H1 (cell line): ENCODE measurements around the gene IRF5. TPM values are rescaled to one million over a fixed set of nuclear protein-coding genes. Genes with fewer than 3 reads are reported as not detected.
A peak's percentile ranks its signal among the peaks of the same experiment; 100 is the strongest.

Experiments used
- CTCF ChIA-PET: fragments of 300-600 bp; sonication (Branson Sonifier 250); formaldehyde crosslinking; loops from one replicate; lab custom pipeline; 2021; ENCODE audit not compliant: partially characterized antibody; lab: Charles Lee
- POLR2A ChIA-PET: fragments of 300-600 bp; sonication (Branson Sonifier 250); formaldehyde crosslinking; loops from one replicate; lab custom pipeline; 2021; ENCODE audit warnings: inconsistent platforms; ENCODE audit not compliant: partially characterized antibody; lab: Charles Lee
- DNase-seq, 2 experiments: peaks; one replicate each; pipeline versions ENCODE4 v3.0.0 to v3.0.0-alpha.2; 2010 to 2022; ENCODE audit warnings: low spot score in 2 of 2, low read depth in 1 of 2, mixed read lengths in 1 of 2
- FAIRE-seq: peaks from 2 replicates; lab custom pipeline; 2011; peaks lifted over from hg19 to GRCh38; lab: Jason Lieb, UNC
- H2AFZ ChIP-seq: 2 replicates; pipeline ENCODE4 v1.8.1; 2012; ENCODE audit warnings: low read length, inconsistent platforms
- H2AK5ac ChIP-seq: 2 replicates; pipeline ENCODE4 v1.6.1; 2013; ENCODE audit warnings: low read depth, low read length
- H2BK120ac ChIP-seq: replicated peaks from 2 replicates; pipeline ENCODE3; 2013; ENCODE audit warnings: low read depth, low read length, inconsistent platforms
- H2BK12ac ChIP-seq: 2 replicates; pipeline ENCODE4 v1.6.1; 2013; ENCODE audit warnings: low read depth, low read length
- H2BK15ac ChIP-seq: 2 replicates; pipeline ENCODE4 v1.6.1; 2013; ENCODE audit warnings: low read length
- H2BK20ac ChIP-seq: 2 replicates; pipeline ENCODE4 v1.6.1; 2013; ENCODE audit warnings: low read length
- H2BK5ac ChIP-seq: 2 replicates; pipeline ENCODE4 v1.6.1; 2013; ENCODE audit warnings: low read depth, low read length
- H3K14ac ChIP-seq: 2 replicates; pipeline ENCODE4 v1.6.1; 2013; ENCODE audit warnings: inconsistent platforms; ENCODE audit not compliant: insufficient read length
- H3K18ac ChIP-seq: 2 replicates; pipeline ENCODE4 v1.6.1; 2013; ENCODE audit warnings: low read length; ENCODE audit errors: extremely low read depth
- H3K23ac ChIP-seq: 2 replicates; pipeline ENCODE4 v1.6.1; 2013; ENCODE audit warnings: inconsistent platforms; ENCODE audit not compliant: insufficient read length
- H3K23me2 ChIP-seq: 2 replicates; pipeline ENCODE4 v1.6.1; 2013; ENCODE audit warnings: low read depth, low read length
- H3K27ac ChIP-seq: 2 replicates; pipeline ENCODE4 v1.6.1; 2011; ENCODE audit warnings: low read depth, low read length, inconsistent platforms
- H3K27me3 ChIP-seq, 4 experiments: replicated peaks in 1 of 4; 1 replicate in 1 of 4; 2 replicates in 3 of 4; pipeline versions ENCODE4 v1.6.1 to v1.8.1; 2011 to 2013; ENCODE audit warnings: low read length in 3 of 4, mild to moderate bottlenecking in 3 of 4, inconsistent platforms in 2 of 4, mixed read lengths in 2 of 4, moderate library complexity in 1 of 4; ENCODE audit not compliant: control insufficient read depth in 3 of 4, insufficient read depth in 3 of 4; ENCODE audit errors: extremely low read depth in 1 of 4
- H3K36me3 ChIP-seq, 4 experiments: 2 replicates each; pipeline versions ENCODE4 v1.6.1 to v1.8.1; 2011 to 2013; ENCODE audit warnings: mild to moderate bottlenecking in 4 of 4, low read length in 3 of 4, moderate library complexity in 2 of 4, control low read depth in 1 of 4, inconsistent platforms in 1 of 4; ENCODE audit not compliant: insufficient read depth in 4 of 4, control insufficient read depth in 2 of 4
- H3K4ac ChIP-seq: replicated peaks from 2 replicates; pipeline ENCODE3; 2013; ENCODE audit warnings: low read length, low read depth, mixed read lengths, inconsistent platforms; ENCODE audit not compliant: insufficient read length
- H3K4me1 ChIP-seq, 4 experiments: replicated peaks in 1 of 4; 1 replicate in 1 of 4; 2 replicates in 3 of 4; pipeline versions ENCODE4 v1.6.1 to v1.8.1; 2011 to 2013; ENCODE audit warnings: low read length in 3 of 4, inconsistent platforms in 2 of 4, mixed read lengths in 1 of 4; ENCODE audit not compliant: insufficient read depth in 4 of 4, control insufficient read depth in 3 of 4
- H3K4me2 ChIP-seq, 2 experiments: 2 replicates each; pipeline versions ENCODE4 v1.6.1 to v1.8.1; 2011 to 2013; ENCODE audit warnings: low read depth in 2 of 2, low read length in 2 of 2, control low read depth in 1 of 2, inconsistent platforms in 1 of 2, mild to moderate bottlenecking in 1 of 2; ENCODE audit not compliant: insufficient read depth in 1 of 2
- H3K4me3 ChIP-seq, 4 experiments: fragments of 200-600, 300-600 bp in 1 of 4; sonication (generic), shearing (Covaris generic), sonication (Bioruptor Twin) in 1 of 4; 2 replicates each; pipeline versions ENCODE4 v1.5.1 to v1.8.1; 2011 to 2016; ENCODE audit warnings: low read length in 4 of 4, low read depth in 3 of 4, control low read depth in 2 of 4, inconsistent platforms in 2 of 4, mild to moderate bottlenecking in 2 of 4, mixed read lengths in 1 of 4, moderate library complexity in 1 of 4; ENCODE audit not compliant: insufficient read depth in 2 of 4; ENCODE audit errors: extremely low read depth in 1 of 4
- H3K56ac ChIP-seq: replicated peaks from 2 replicates; pipeline ENCODE3; 2013; ENCODE audit warnings: low read depth, mild to moderate bottlenecking, mixed read lengths, low read length, inconsistent platforms; ENCODE audit not compliant: insufficient read length
- H3K79me1 ChIP-seq: 2 replicates; pipeline ENCODE4 v1.6.1; 2013; ENCODE audit warnings: low read depth, low read length, control low read depth
- H3K79me2 ChIP-seq, 2 experiments: 2 replicates each; pipeline versions ENCODE4 v1.6.1 to v1.8.1; 2012 to 2013; ENCODE audit warnings: low read length in 2 of 2, mild to moderate bottlenecking in 2 of 2, inconsistent platforms in 1 of 2; ENCODE audit not compliant: insufficient read depth in 2 of 2, control insufficient read depth in 1 of 2
- H3K9ac ChIP-seq, 4 experiments: replicated peaks in 1 of 4; 1 replicate in 1 of 4; 2 replicates in 3 of 4; pipeline versions ENCODE4 v1.6.1 to v1.8.1; 2011 to 2013; ENCODE audit warnings: low read depth in 3 of 4, low read length in 3 of 4, control low read depth in 2 of 4, mild to moderate bottlenecking in 2 of 4, moderate library complexity in 2 of 4, inconsistent platforms in 1 of 4; ENCODE audit errors: extremely low read depth in 1 of 4
- H3K9me3 ChIP-seq, 2 experiments: 2 replicates each; pipeline versions ENCODE4 v1.6.1 to v1.8.1; 2012 to 2013; ENCODE audit warnings: mild to moderate bottlenecking in 2 of 2, moderate library complexity in 2 of 2, control low read depth in 1 of 2, inconsistent platforms in 1 of 2, low read depth in 1 of 2, low read length in 1 of 2, mixed read lengths in 1 of 2; ENCODE audit not compliant: insufficient read depth in 2 of 2
- H4K20me1 ChIP-seq, 2 experiments: replicated peaks in 1 of 2; 2 replicates each; pipeline versions ENCODE3 to v1.8.1; 2011 to 2013; ENCODE audit warnings: inconsistent platforms in 2 of 2, low read length in 2 of 2, mild to moderate bottlenecking in 1 of 2; ENCODE audit not compliant: insufficient read depth in 2 of 2, control insufficient read depth in 1 of 2
- H4K5ac ChIP-seq: 2 replicates; pipeline ENCODE4 v1.6.1; 2013; ENCODE audit warnings: low read length, low read depth, mixed read lengths, inconsistent platforms; ENCODE audit not compliant: insufficient read length
- H4K8ac ChIP-seq: 2 replicates; pipeline ENCODE4 v1.8.0; 2013; ENCODE audit warnings: mild to moderate bottlenecking, moderate library complexity, low read length, inconsistent platforms; ENCODE audit not compliant: insufficient read depth; ENCODE audit errors: extremely low read depth
- H4K91ac ChIP-seq: replicated peaks from 2 replicates; pipeline ENCODE3; 2013; ENCODE audit warnings: low read length, mixed read lengths, inconsistent platforms; ENCODE audit not compliant: insufficient read length
- ASH2L ChIP-seq: fragments of 200-600, 300-600 bp; sonication (generic); IDR thresholded peaks from one replicate; pipeline ENCODE4 v1.7.1; 2017; ENCODE audit warnings: low read length
- CEBPB ChIP-seq: IDR thresholded peaks from 2 replicates; pipeline ENCODE4 v1.6.1; 2012; ENCODE audit warnings: low read depth, low read length
- CHD1 ChIP-seq: IDR thresholded peaks from 2 replicates; pipeline ENCODE4 v1.6.1; 2012; ENCODE audit warnings: low read depth, low read length, improper control_type of control experiment
- E2F6 ChIP-seq: IDR thresholded peaks from 2 replicates; pipeline ENCODE4 v1.6.1; 2012; ENCODE audit warnings: inconsistent platforms
- HDAC6 ChIP-seq: IDR thresholded peaks from one replicate; pipeline ENCODE4 v1.7.1; 2012; ENCODE audit warnings: low read depth, mild to moderate bottlenecking, inconsistent platforms, low read length, moderate library complexity
- MAFK ChIP-seq: IDR thresholded peaks from 2 replicates; pipeline ENCODE4 v1.6.1; 2012; ENCODE audit warnings: low read depth, mild to moderate bottlenecking, improper control_type of control experiment, low read length
- SAP30 ChIP-seq: fragments of 300-600 bp; sonication (generic); IDR thresholded peaks from 2 replicates; pipeline ENCODE4 v1.7.1; 2012; ENCODE audit warnings: low read length, moderate library complexity, mild to moderate bottlenecking, inconsistent platforms; ENCODE audit not compliant: insufficient read depth, insufficient replicate concordance
- TAF7 ChIP-seq: optimal IDR thresholded peaks from 2 replicates; pipeline ENCODE3; 2011; ENCODE audit warnings: low read depth, mild to moderate bottlenecking, inconsistent platforms, low read length, moderate library complexity, borderline replicate concordance
- TCF12 ChIP-seq: IDR thresholded peaks from 2 replicates; pipeline ENCODE4 v1.6.1; 2011; ENCODE audit warnings: low read depth, mild to moderate bottlenecking, low read length
- YY1 ChIP-seq: IDR thresholded peaks from 2 replicates; pipeline ENCODE4 v1.6.1; 2011; ENCODE audit warnings: low read depth, mild to moderate bottlenecking, low read length
- WGBS, 2 experiments: shearing (Covaris generic) in 1 of 2; methylation state at CpG; one replicate each; pipeline versions ENCODE4 v1.1.6 to v1.1.7; 2013 to 2015; ENCODE audit warnings: low lambda C conversion rate in 2 of 2, mixed read lengths in 2 of 2, inconsistent platforms in 1 of 2, low coverage in 1 of 2, missing lambda C conversion rate in 1 of 2; ENCODE audit not compliant: insufficient replicate concordance in 2 of 2, insufficient coverage in 1 of 2, insufficient read length in 1 of 2; ENCODE audit errors: extremely low coverage in 1 of 2, missing lambda C conversion rate in 1 of 2; 5-methylcytosine and 5-hydroxymethylcytosine counted together
- polyA plus RNA-seq, 7 experiments: library from polyadenylated mRNA; depleted of rRNA in 3 of 7; stranded (reverse) in 5 of 7; unstranded in 2 of 7; fragments of >200 nt in 5 of 7; fragments of 200-250 nt in 2 of 7; gene quantifications; 1 replicate in 5 of 7; 2 replicates in 1 of 7; 4 replicates in 1 of 7; pipeline versions ENCODE4 v1.2.1 to v1.2.3, GENCODE V29; 2011 to 2013; ENCODE audit warnings: missing spikeins in 2 of 7, mixed read lengths in 2 of 7
- total RNA-seq: library from RNA; stranded (reverse); fragmentation: NEBNext Ultra II Directional; extraction: Animal tissue kit (Norgen Biotek cat#: 25700); gene quantifications from 2 replicates; pipeline ENCODE4 v1.2.1, GENCODE V29; 2021
- TF ChIP-seq, protein P1 (sequence below): IDR thresholded peaks from 2 replicates; pipeline ENCODE4 v1.6.1; 2011; ENCODE audit warnings: low read length, improper control_type of control experiment

IRF5 gene
- total and polyA plus RNA-seq, 2 of the 8 experiments (the other 6 are each of a cell fraction or from before 2014, with no cell fraction given), result 0.28 to 1.1 TPM

GRCh38 chr7:128915271-128915819 is 22.4 kb upstream of the IRF5 start:
- peak overlapping the region; percentile 42; the same call in 1 of the 2 replicates for H4K8ac ChIP-seq
- H3K27ac ChIP-seq, result no peak overlapping the region
- H2BK120ac ChIP-seq, result no peak overlapping the region
- peak in 1 of 2 experiments; percentile 55 for DNase-seq
- H2AK5ac ChIP-seq, result no peak overlapping the region
- H3K56ac ChIP-seq, result no peak overlapping the region
- H2BK5ac ChIP-seq, result no peak overlapping the region
- H3K23ac ChIP-seq, result no peak overlapping the region
- CTCF ChIA-PET, result interaction anchor here (0.8 to 1.7 kb wide), 4 partner anchors 25 to 255 kb away, joined by 3 to 6 read pairs (median 4); no protein-coding TSS in a partner anchor
- peaks cover 27 to 60% (median 47%) of the 10 kb centered on the region in 4 experiments for H3K27me3 ChIP-seq
- H3K23me2 ChIP-seq, result peaks cover 8% of the 10 kb centered on the region; the same call in 1 of the 2 replicates
- H3K36me3 ChIP-seq, result no peaks in the 10 kb centered on the region
- no peak overlapping the region for H4K91ac ChIP-seq
- peak overlapping the region; percentile 44 to 64 (median 50) for H3K4me3 ChIP-seq
- H3K79me2 ChIP-seq, result no peaks in the 10 kb centered on the region
- POLR2A ChIA-PET, result interaction anchor here (0.8 kb wide), 1 partner anchor 18 kb away, joined by 3 read pairs; no protein-coding TSS in a partner anchor
- peak overlapping the region in 1 of 4 experiments; percentile 37; a peak in 3 of 7 replicates for H3K9ac ChIP-seq
- H3K79me1 ChIP-seq, result no peaks in the 10 kb centered on the region
- FAIRE-seq, result no peak
- no peak overlapping the region for H3K4ac ChIP-seq
- peak overlapping the region; percentile 31; the same call in 1 of the 2 replicates for H2AFZ ChIP-seq
- H3K4me1 ChIP-seq, result peaks cover 0 to 33% (median 15%) of the 10 kb centered on the region in 4 experiments; a peak in 6 of 7 replicates
- 3% methylated on average over 20 of the region's 34 CpGs; no CpG with 5 or more reads in 1 of the 2 experiments for WGBS, 2 experiments
- H3K9me3 ChIP-seq, result no peaks in the 10 kb centered on the region
- H4K5ac ChIP-seq, result no peak overlapping the region
- no peak overlapping the region for H2BK20ac ChIP-seq
- H2BK15ac ChIP-seq, result no peak overlapping the region
- peak overlapping the region; percentile 86 to 92 for H3K4me2 ChIP-seq
- H3K14ac ChIP-seq, result no peak overlapping the region
- 0 out of 2 replicates have a peak overlapping the region, but pooled peaks have one; percentile 27 for H2BK12ac ChIP-seq
- peak overlapping the region; percentile 32 for H3K18ac ChIP-seq
- H4K20me1 ChIP-seq, result peaks cover 0 to 1% of the 10 kb centered on the region in 2 experiments
- peak; percentile 93 for TF ChIP-seq CEBPB
- TF ChIP-seq TAF7, result no peak
- TF ChIP-seq ASH2L, result no peak
- TF ChIP-seq CHD1, result no peak
- no peak for TF ChIP-seq MAFK
- no peak for TF ChIP-seq SAP30
- TF ChIP-seq, protein P1, sequence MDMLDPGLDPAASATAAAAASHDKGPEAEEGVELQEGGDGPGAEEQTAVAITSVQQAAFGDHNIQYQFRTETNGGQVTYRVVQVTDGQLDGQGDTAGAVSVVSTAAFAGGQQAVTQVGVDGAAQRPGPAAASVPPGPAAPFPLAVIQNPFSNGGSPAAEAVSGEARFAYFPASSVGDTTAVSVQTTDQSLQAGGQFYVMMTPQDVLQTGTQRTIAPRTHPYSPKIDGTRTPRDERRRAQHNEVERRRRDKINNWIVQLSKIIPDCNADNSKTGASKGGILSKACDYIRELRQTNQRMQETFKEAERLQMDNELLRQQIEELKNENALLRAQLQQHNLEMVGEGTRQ, result no peak
- TF ChIP-seq YY1, result no peak
- no peak for TF ChIP-seq TCF12
- TF ChIP-seq HDAC6, result no peak
- peak; percentile 53; the same call in 1 of the 2 replicates for TF ChIP-seq E2F6
